GM19328 (cell line): ENCODE results near the gene MARVELD1.

Experiments used
- ATAC-seq: cut with Tn5 transposase; IDR thresholded peaks from one replicate; pipeline ENCODE4 v1.9.1; 2021; ENCODE audit warnings: mild to moderate bottlenecking, moderate library complexity; ENCODE audit not compliant: unreplicated experiment

MARVELD1 gene

GRCh38 chr10:97719602-97720001 is 6.1 kb downstream of the MARVELD1 start:
- no peak for ATAC-seq

GRCh38 chr10:97721871-97722780 is 8.6 kb downstream of the MARVELD1 start:
- ATAC-seq = no peak

- ATAC-seq = no peak
Observed at GRCh38 chr10:97723001-97723400, 9.5 kb downstream of the MARVELD1 start.

GRCh38 chr10:97724341-97724941 is 10.9 kb downstream of the MARVELD1 start:
- ATAC-seq = no peak

GRCh38 chr10:97726636-97727178 is 13.2 kb downstream of the MARVELD1 start:
- no peak for ATAC-seq

GRCh38 chr10:97729014-97729413 is 15.5 kb downstream of the MARVELD1 start:
- ATAC-seq = no peak

GRCh38 chr10:97731346-97732051 is 18.0 kb downstream of the MARVELD1 start:
- ATAC-seq = no peak

- no peak for ATAC-seq
Observed at GRCh38 chr10:97732052-97732359, 18.5 kb downstream of the MARVELD1 start.

- no peak for ATAC-seq
Observed at GRCh38 chr10:97733256-97733655, 19.7 kb downstream of the MARVELD1 start.

- no peak for ATAC-seq
Observed at GRCh38 chr10:97734021-97734420, 20.5 kb downstream of the MARVELD1 start.

- peak; percentile 17 for ATAC-seq
Observed at GRCh38 chr10:97736403-97736901, 22.9 kb downstream of the MARVELD1 start.

- peak; percentile 73 for ATAC-seq
Observed at GRCh38 chr10:97736902-97737769, 23.6 kb downstream of the MARVELD1 start, which contains the start of gene ZFYVE27. Gene ZFYVE27, plus strand, starts transcription at chr10:97737128. Its CDS starts 1,350 bp downstream, at chr10:97738478.

GRCh38 chr10:97737770-97738265 is 24.3 kb downstream of the MARVELD1 start:
- peak; percentile 6 for ATAC-seq

- ATAC-seq = no peak
Observed at GRCh38 chr10:97738616-97739015, 25.1 kb downstream of the MARVELD1 start.

- no peak for ATAC-seq
Observed at GRCh38 chr10:97740613-97741012, 27.1 kb downstream of the MARVELD1 start.

GRCh38 chr10:97743169-97743943 is 29.8 kb downstream of the MARVELD1 start:
- no peak for ATAC-seq

- no peak for ATAC-seq
Observed at GRCh38 chr10:97744405-97745035, 31.0 kb downstream of the MARVELD1 start.

- ATAC-seq = no peak
Observed at GRCh38 chr10:97747573-97747972, 34.0 kb downstream of the MARVELD1 start.

- no peak for ATAC-seq
Observed at GRCh38 chr10:97748116-97748515, 34.6 kb downstream of the MARVELD1 start.
